K562 (cell line): ENCODE measurements around the gene TMSB4X. TPM values are rescaled to one million over a fixed set of nuclear protein-coding genes. Genes with fewer than 3 reads are reported as not detected.
A peak's percentile ranks its signal among the peaks of the same experiment; 100 is the strongest.

Source experiments
- AFF1 ChIP-seq, 2 experiments: fragments of 450-650 bp; IDR thresholded peaks; 2 replicates each; pipeline ENCODE4 v1.6.1; 2018; ENCODE audit warnings: mild to moderate bottlenecking in 2 of 2, low read depth in 1 of 2; ENCODE audit not compliant: partially characterized antibody in 2 of 2
- ATF7 ChIP-seq: fragments of 450-650 bp; IDR thresholded peaks from 2 replicates; pipeline ENCODE4 v1.7.1; 2014; ENCODE audit warnings: mild to moderate bottlenecking, moderate library complexity
- CXXC5 ChIP-seq: fragments of 250-450 bp; sonication (Bioruptor Pico); IDR thresholded peaks from 2 replicates; pipeline ENCODE4 v1.8.0; 2022; ENCODE audit warnings: inconsistent platforms, mild to moderate bottlenecking, moderate library complexity
- FUS ChIP-seq: fragments of 200-400 bp; formaldehyde crosslinking; optimal IDR thresholded peaks from 2 replicates; pipeline ENCODE3; 2017; ENCODE audit warnings: low read depth, low read length
- HMBOX1 ChIP-seq: sonication (generic); IDR thresholded peaks from 2 replicates; pipeline ENCODE4 v1.6.1; 2016
- NR2C2 ChIP-seq, 2 experiments: fragments of 200-800 bp in 1 of 2; sonication (Bioruptor generic) in 1 of 2; sonication (generic) in 1 of 2; formaldehyde crosslinking in 1 of 2; IDR thresholded peaks; 2 replicates each; pipeline versions ENCODE4 v1.6.1 to v1.8.0; 2016 to 2022; ENCODE audit warnings: mild to moderate bottlenecking in 1 of 2, missing compliant biosample characterization in 1 of 2, missing genetic modification characterization in 1 of 2, missing genetic modification reagents in 1 of 2
- RB1 ChIP-seq: fragments of 450-650 bp; IDR thresholded peaks from 2 replicates; pipeline ENCODE4 v1.6.1; 2017; ENCODE audit warnings: low read depth, mild to moderate bottlenecking
- RHOXF2B ChIP-seq: fragments of 250-450 bp; sonication (Bioruptor Pico); conservative IDR thresholded peaks from 2 replicates; pipeline ENCODE4 v1.5.1; 2021
- SMAD4 ChIP-seq: fragments of 250-450 bp; sonication (Bioruptor Pico); conservative IDR thresholded peaks from 2 replicates; pipeline ENCODE4 v1.8.0; 2021; ENCODE audit warnings: inconsistent platforms, mild to moderate bottlenecking, moderate library complexity
- ZBTB1 ChIP-seq: sonication (generic); formaldehyde crosslinking; IDR thresholded peaks from 2 replicates; pipeline ENCODE4 v1.8.1; 2023; ENCODE audit warnings: missing genetic modification reagents, low read depth, mild to moderate bottlenecking, borderline replicate concordance
- polyA plus RNA-seq, 8 experiments: library from polyadenylated mRNA; depleted of rRNA in 4 of 8; stranded (reverse) in 5 of 8; unstranded in 3 of 8; fragments of >200 nt; fragmentation: Nextera tagmentation in 2 of 8; fragmentation: Illumina TruSeq in 1 of 8; extraction: Ambion mirVana in 2 of 8; extraction: Trizol in 1 of 8; gene quantifications; 2 replicates each; pipeline versions ENCODE4 v1.2.1 to v1.2.3, GENCODE V29; 2011 to 2014; ENCODE audit warnings: inconsistent platforms in 1 of 8, missing spikeins in 1 of 8
- total RNA-seq, 7 experiments: library from RNA; depleted of rRNA in 6 of 7; stranded (reverse); fragments of >200 nt in 6 of 7; fragmentation: Illumina TruSeq in 2 of 7; extraction: Trizol in 2 of 7; gene quantifications; 2 replicates each; pipeline versions ENCODE4 v1.2.1 to v1.2.3, GENCODE V29; 2011 to 2021; ENCODE audit warnings: low replicate concordance in 1 of 7

Gene TMSB4X
- total and polyA plus RNA-seq, 9 of the 15 experiments (the other 6 are each of a cell fraction or from before 2014, with no cell fraction given), result 1,035 to 2,035 (median 1,529) TPM

GRCh38 chrX:12975991-12976558 is 1.2 kb downstream of the TMSB4X start (continued):
- TF ChIP-seq AFF1 (IDR thresholded peaks at IDR 0.05; ENCODE audit: low read depth in 1 of 2, partially characterized antibody in 2 of 2), result no peak
- 0 out of 2 replicates have a peak, but pooled peaks have one; percentile 33 for TF ChIP-seq SMAD4 (CRISPR knock-in tag)
- no peak for TF ChIP-seq NR2C2 (CRISPR knock-in tag; IDR thresholded peaks at IDR 0.05)
- TF ChIP-seq NR2C2 (tag; IDR thresholded peaks at IDR 0.05), result peak; percentile 61; the same call in 1 of the 2 replicates
- TF ChIP-seq RB1, result 0 out of 2 replicates have a peak, but pooled peaks have one; percentile 30
- no peak for TF ChIP-seq HMBOX1
- TF ChIP-seq FUS, result no peak
- TF ChIP-seq RHOXF2B (CRISPR knock-in tag), result no peak
- TF ChIP-seq ATF7, result peak; percentile 54; the same call in 1 of the 2 replicates
- TF ChIP-seq CXXC5, result peak; percentile 26; the same call in 1 of the 2 replicates
- no peak for TF ChIP-seq ZBTB1 (CRISPR knock-in tag)
